GM19468 (cell line): ENCODE data around the gene YEATS2.

Experiments
- ATAC-seq: cut with Tn5 transposase; IDR thresholded peaks from one replicate; pipeline ENCODE4 v1.9.1; 2021; ENCODE audit warnings: mild to moderate bottlenecking, moderate library complexity, moderate number of reproducible peaks; ENCODE audit not compliant: unreplicated experiment; ENCODE audit errors: extremely low read depth

YEATS2 gene

GRCh38 chr3:183826448-183827250 lies 129.1 kb downstream of the YEATS2 start:
- no peak for ATAC-seq

- ATAC-seq, result no peak
Measured at GRCh38 chr3:183827809-183828537, 130.4 kb downstream of the YEATS2 start.

- no peak for ATAC-seq
Measured at GRCh38 chr3:183828538-183828870, 130.9 kb downstream of the YEATS2 start.

- no peak for ATAC-seq
Measured at GRCh38 chr3:183829466-183829865, 131.9 kb downstream of the YEATS2 start.

- no peak for ATAC-seq
Measured at GRCh38 chr3:183830187-183830586, 132.6 kb downstream of the YEATS2 start.

- ATAC-seq, result no peak
Measured at GRCh38 chr3:183833516-183833915, 135.9 kb downstream of the YEATS2 start.

- no peak for ATAC-seq
Measured at GRCh38 chr3:183837390-183837789, 139.8 kb downstream of the YEATS2 start.

- ATAC-seq, result no peak
Measured at GRCh38 chr3:183837894-183838293, 140.3 kb downstream of the YEATS2 start.

GRCh38 chr3:183839751-183840150 lies 142.2 kb downstream of the YEATS2 start:
- ATAC-seq, result no peak

- ATAC-seq, result no peak
Measured at GRCh38 chr3:183844606-183845005, 147.0 kb downstream of the YEATS2 start.

GRCh38 chr3:183845090-183845489 lies 147.5 kb downstream of the YEATS2 start:
- no peak for ATAC-seq

GRCh38 chr3:183845608-183846288 lies 148.2 kb downstream of the YEATS2 start:
- no peak for ATAC-seq

GRCh38 chr3:183854318-183855035 lies 156.9 kb downstream of the YEATS2 start:
- no peak for ATAC-seq

GRCh38 chr3:183857863-183858262 lies 160.3 kb downstream of the YEATS2 start:
- no peak for ATAC-seq
